NCI-H2029 treated with DMSO at 0.1 percent for 48 hours (cell line): Measurements from ENCODE around the gene NCOA4.
"Not testable (repeated sequence)": the region's sequence is repeated elsewhere in the genome, so short reads cannot be mapped to it uniquely, and the experiment has no call there.

Experiments
- DNase-seq: peaks from one replicate; lab custom pipeline; 2025; lab: John Stamatoyannopoulos, UW

NCOA4 gene

GRCh38 chr10:46052057-46052790, 21.8 kb upstream of the NCOA4 start:
- no peak for DNase-seq

- DNase-seq: no peak
Measured at GRCh38 chr10:46050941-46051623, 20.7 kb upstream of the NCOA4 start.

GRCh38 chr10:46049497-46049831, 19.0 kb upstream of the NCOA4 start:
- DNase-seq: not testable (repeated sequence)

- DNase-seq: no peak
Measured at GRCh38 chr10:46048152-46048551, 17.7 kb upstream of the NCOA4 start.

- DNase-seq: no peak
Measured at GRCh38 chr10:46046261-46046660, 15.8 kb upstream of the NCOA4 start, which contains the start of gene MSMB. TSS of gene MSMB (minus strand) at chr10:46046269. CDS start at chr10:46046237, 32 bp downstream.

- DNase-seq: no peak
Measured at GRCh38 chr10:46042527-46042926, 12.1 kb upstream of the NCOA4 start.

- DNase-seq: no peak
Measured at GRCh38 chr10:46040004-46040403, 9.6 kb upstream of the NCOA4 start.

- no peak for DNase-seq
Measured at GRCh38 chr10:46037107-46037825, 6.8 kb upstream of the NCOA4 start.

GRCh38 chr10:46035923-46036849, 5.8 kb upstream of the NCOA4 start:
- no peak for DNase-seq

GRCh38 chr10:46033602-46034011, 3.2 kb upstream of the NCOA4 start:
- DNase-seq: no peak

- no peak for DNase-seq
Measured at GRCh38 chr10:46031648-46032532, 1.5 kb upstream of the NCOA4 start.

- DNase-seq: no peak
Measured at GRCh38 chr10:46029461-46030030, 877 bp downstream of the NCOA4 start.

- DNase-seq: peak; percentile 2
Measured at GRCh38 chr10:46028584-46029460, 1.6 kb downstream of the NCOA4 start.

GRCh38 chr10:46026106-46026505, 4.3 kb downstream of the NCOA4 start:
- DNase-seq: no peak

- no peak for DNase-seq
Measured at GRCh38 chr10:46025406-46025805, 5.0 kb downstream of the NCOA4 start.

GRCh38 chr10:46024948-46025347, 5.5 kb downstream of the NCOA4 start:
- DNase-seq: no peak

GRCh38 chr10:46022978-46023702, 7.3 kb downstream of the NCOA4 start:
- DNase-seq: peak; percentile 0

GRCh38 chr10:46020344-46020657, 10.1 kb downstream of the NCOA4 start:
- no peak for DNase-seq
